Naive thymus-derived CD8-positive, alpha-beta T cell (primary cell): ENCODE data around the gene ARHGDIG. TPM values are rescaled to one million over a fixed set of nuclear protein-coding genes. Genes with fewer than 3 reads are reported as not detected.
"Not testable (repeated sequence)": the region's sequence is repeated elsewhere in the genome, so short reads cannot be mapped to it uniquely, and the experiment has no call there.

Source experiments
- ATAC-seq, 2 donors: fragments of 150-1000 bp; cut with Tn5 transposase in 1 of 2; sonication (Bioruptor Pico), chemical (Tn5 transposase) in 1 of 2; 1 replicate in 1 of 2; 2 replicates in 1 of 2; pipeline ENCODE4 v1.10.0; 2021; ENCODE audit warnings: mild to moderate bottlenecking in 2 of 2, moderate library complexity in 2 of 2
- POLR2A ChIA-PET: fragments of 350-600 bp; sonication (Branson Sonifier 250); formaldehyde crosslinking; loops from one replicate; lab custom pipeline; 2021; ENCODE audit warnings: antibody characterized with exemption; lab: Charles Lee
- DNase-seq, 10 donors: peaks; one replicate each; pipeline versions ENCODE4 v3.0.0 to v3.0.0-alpha.2; 2020 to 2022
- H3K27ac Mint-ChIP-seq, 10 donors: one replicate each; pipeline ENCODE4 v1.8.0; 2020 to 2022; ENCODE audit warnings: mild to moderate bottlenecking in 10 of 10, mixed read lengths in 10 of 10, moderate library complexity in 4 of 10, inconsistent platforms in 1 of 10
- H3K27me3 Mint-ChIP-seq, 5 donors: one replicate each; pipeline ENCODE4 v1.8.0; 2021 to 2022; ENCODE audit warnings: mixed read lengths in 5 of 5
- H3K36me3 Mint-ChIP-seq, 3 donors: one replicate each; pipeline ENCODE4 v1.8.0; 2020 to 2022; ENCODE audit warnings: mixed read lengths in 3 of 3, mild to moderate bottlenecking in 2 of 3, inconsistent platforms in 1 of 3
- H3K4me1 Mint-ChIP-seq, 4 donors: one replicate each; pipeline ENCODE4 v1.8.0; 2021 to 2022; ENCODE audit warnings: mixed read lengths in 4 of 4
- H3K4me3 Mint-ChIP-seq, 10 donors: one replicate each; pipeline ENCODE4 v1.8.0; 2020 to 2022; ENCODE audit warnings: mild to moderate bottlenecking in 10 of 10, mixed read lengths in 10 of 10, moderate library complexity in 6 of 10, inconsistent platforms in 1 of 10
- H3K9me3 Mint-ChIP-seq, 9 donors: one replicate each; pipeline ENCODE4 v1.8.0; 2020 to 2022; ENCODE audit warnings: mixed read lengths in 9 of 9, mild to moderate bottlenecking in 3 of 9, inconsistent platforms in 1 of 9, moderate library complexity in 1 of 9
- polyA plus RNA-seq, 3 donors: library from polyadenylated mRNA; unstranded; fragments of 300-500 nt; fragmentation: Illumina TruSeq; gene quantifications; one replicate each; pipeline ENCODE4 v1.2.3, GENCODE V29; 2021
- total RNA-seq, 8 experiments: library from RNA in 2 of 8; stranded (reverse) in 2 of 8; gene quantifications; one replicate each; pipeline ENCODE4 v1.2.3 and lab custom pipeline; 2021 to 2026

The ARHGDIG gene
- total and polyA plus RNA-seq, 5 experiments from 2014 or later: 0.68 TPM; not detected in 4

DNA sequence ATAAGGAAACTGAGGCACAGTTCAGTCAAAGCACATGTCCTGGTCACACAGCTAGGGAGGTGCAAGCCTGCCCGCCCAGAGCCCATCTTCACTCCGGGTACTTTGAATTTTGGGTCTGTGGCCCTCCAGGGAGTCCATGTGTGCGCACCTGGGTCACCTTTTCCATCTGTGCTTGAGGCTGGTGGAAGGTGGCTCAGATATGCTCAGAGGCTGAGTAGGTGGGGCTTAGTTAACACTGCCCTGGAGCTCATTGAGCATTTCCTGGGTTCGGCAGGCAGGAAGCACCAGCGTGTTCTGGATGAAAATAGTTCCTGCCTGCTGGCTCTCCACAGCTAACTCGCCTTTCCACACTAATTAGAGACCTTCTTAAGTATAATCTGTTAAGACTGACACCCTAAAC is 26.6 kb upstream of the ARHGDIG start:
- no peaks in the 10 kb centered on the region for H3K9me3 Mint-ChIP-seq
- POLR2A ChIA-PET: interaction anchor here (0.6 to 3.5 kb wide), 5 partner anchors 19 to 205 kb away, joined by 3 to 25 read pairs (median 6); partner anchors contain the start of genes FAM234A and LUC7L
- DNase-seq: peak in 2 of 10 donors; percentile 14 to 29
- H3K27me3 Mint-ChIP-seq: no peaks in the 10 kb centered on the region
- peaks cover 16 to 25% (median 21%) of the 10 kb centered on the region in 4 donors for H3K4me1 Mint-ChIP-seq
- peaks cover 0 to 48% (median 13%) of the 10 kb centered on the region in 3 donors for H3K36me3 Mint-ChIP-seq
- H3K27ac Mint-ChIP-seq: peak overlapping the region in 8 of 10 donors; percentile 56 to 97 (median 80)
- H3K4me3 Mint-ChIP-seq: peak overlapping the region in 9 of 10 donors; percentile 10 to 88 (median 51)
- peak; percentile 64 to 65 for ATAC-seq

DNA sequence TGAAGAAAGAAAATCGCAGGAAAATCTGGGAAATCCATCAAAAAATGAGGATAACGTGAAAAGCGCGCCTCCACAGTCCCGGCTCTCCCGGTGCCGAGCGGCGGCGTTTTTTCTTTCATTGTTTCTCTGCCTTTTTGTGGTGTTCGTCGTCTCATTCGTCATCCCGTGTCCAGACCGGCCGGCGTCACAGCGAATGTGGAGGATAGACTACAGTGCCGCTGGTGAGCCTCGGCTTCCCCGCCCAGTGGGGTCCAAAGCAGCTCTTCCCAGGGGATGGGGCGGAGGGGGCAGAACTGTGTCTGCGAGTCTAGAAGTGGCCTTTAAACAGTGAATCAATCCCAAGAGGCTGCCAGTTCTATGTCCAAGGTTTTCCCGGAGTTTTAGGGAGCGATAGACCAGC is 25.9 kb upstream of the ARHGDIG start:
- peak overlapping the region in 4 of 10 donors; percentile 77 to 97 (median 85) for H3K27ac Mint-ChIP-seq

DNA sequence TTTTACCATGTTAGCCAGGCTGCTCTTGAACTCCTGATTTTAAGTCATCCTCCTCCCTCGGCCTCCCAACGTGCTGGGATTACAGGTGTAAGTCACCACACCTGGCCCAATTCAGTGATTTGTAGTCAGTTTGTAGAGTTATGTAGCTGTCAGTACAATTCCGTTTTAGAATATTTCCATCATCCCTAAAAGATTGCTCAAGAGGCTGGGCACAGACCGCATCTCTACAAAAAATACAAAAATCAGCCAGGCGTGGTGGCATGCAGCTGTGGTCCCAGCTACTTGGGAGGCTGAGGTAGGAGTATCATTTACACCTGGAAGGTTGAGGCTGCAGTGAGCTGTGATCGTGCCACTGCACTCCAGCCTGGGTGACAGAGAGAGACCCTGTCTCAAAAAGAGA is 25.2 kb upstream of the ARHGDIG start:
- no peak for DNase-seq
- POLR2A ChIA-PET: no interaction called here
- H3K27ac Mint-ChIP-seq: peak overlapping the region in 1 of 10 donors; percentile 19

More for the DNA sequence above, 25.9 kb upstream of the ARHGDIG start:
- Mint-ChIP-seq H3K4me1 (peaks cover 16 to 27% (median 22%) of the 10 kb centered on the region in 4 donors), H3K4me3 (peak overlapping the region in 3 of 10 donors; percentile 33 to 56 (median 51)), H3K36me3 (peaks cover 0 to 54% (median 13%) of the 10 kb centered on the region in 3 donors), H3K27me3 (no peaks in the 10 kb centered on the region), H3K9me3 (no peaks in the 10 kb centered on the region)
- DNase-seq (no peak), ATAC-seq (no peak)
- POLR2A ChIA-PET: interaction anchor here (0.8 to 3.5 kb wide), 4 partner anchors 20 to 37 kb away, joined by 3 to 25 read pairs (median 5); partner anchors contain the start of genes FAM234A and LUC7L

DNA sequence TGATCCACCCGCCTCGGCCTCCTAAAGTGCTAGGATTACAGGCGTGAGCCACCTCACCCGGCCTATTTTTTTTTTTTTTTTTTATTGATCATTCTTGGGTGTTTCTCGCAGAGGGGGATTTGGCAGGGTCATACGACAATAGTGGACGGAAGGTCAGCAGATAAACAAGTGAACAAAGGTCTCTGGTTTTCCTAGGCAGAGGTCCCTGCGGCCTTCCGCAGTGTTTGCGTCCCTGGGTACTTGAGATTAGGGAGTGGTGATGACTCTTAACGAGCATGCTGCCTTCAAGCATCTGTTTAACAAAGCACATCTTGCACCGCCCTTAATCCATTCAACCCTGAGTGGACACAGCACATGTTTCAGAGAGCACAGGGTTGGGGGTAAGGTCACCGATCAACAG is 22.3 kb upstream of the ARHGDIG start:
- ATAC-seq, H3K4me3 Mint-ChIP-seq, H3K27ac Mint-ChIP-seq, H3K27me3 Mint-ChIP-seq, DNase-seq, H3K9me3 Mint-ChIP-seq, POLR2A ChIA-PET: not testable (repeated sequence)
- Mint-ChIP-seq H3K36me3 (peaks cover 0 to 70% (median 14%) of the 10 kb centered on the region in 3 donors), H3K4me1 (peaks cover 7 to 16% (median 13%) of the 10 kb centered on the region in 4 donors)

More for the DNA sequence above, 25.2 kb upstream of the ARHGDIG start:
- Mint-ChIP-seq H3K9me3 (no peaks in the 10 kb centered on the region), H3K27me3 (no peaks in the 10 kb centered on the region), H3K4me3 (no peak overlapping the region), H3K4me1 (peaks cover 16 to 27% (median 22%) of the 10 kb centered on the region in 4 donors), H3K36me3 (peaks cover 0 to 53% (median 13%) of the 10 kb centered on the region in 3 donors)
- no peak for ATAC-seq

DNA sequence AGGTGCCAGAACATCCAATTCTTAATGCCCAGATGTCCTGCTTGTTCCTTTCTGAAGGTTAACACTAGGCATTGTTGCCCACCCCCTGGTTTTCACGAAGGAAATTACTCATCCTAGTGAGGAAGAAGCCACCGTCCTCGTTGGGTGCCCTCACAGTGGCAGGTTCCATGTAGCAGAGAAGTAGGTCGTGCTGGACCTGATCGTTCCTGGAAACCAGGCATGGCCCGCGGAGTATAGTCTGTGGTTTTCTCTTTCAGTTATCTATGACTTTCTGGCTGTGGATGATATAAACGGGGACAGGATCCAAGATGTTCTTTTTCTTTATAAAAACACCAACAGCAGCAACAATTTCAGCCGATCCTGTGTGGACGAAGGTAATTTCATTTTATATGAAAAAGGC is 21.2 kb upstream of the ARHGDIG start:
- H3K9me3 Mint-ChIP-seq: no peaks in the 10 kb centered on the region
- peaks cover 2 to 8% (median 5%) of the 10 kb centered on the region in 4 donors for H3K4me1 Mint-ChIP-seq
- ATAC-seq (no peak), DNase-seq (no peak)
- POLR2A ChIA-PET: no interaction called here
- peak overlapping the region in 1 of 10 donors; percentile 27 for H3K27ac Mint-ChIP-seq
- no peak overlapping the region for H3K4me3 Mint-ChIP-seq
- no peaks in the 10 kb centered on the region for H3K27me3 Mint-ChIP-seq
- H3K36me3 Mint-ChIP-seq: peaks cover 0 to 76% (median 12%) of the 10 kb centered on the region in 3 donors

DNA sequence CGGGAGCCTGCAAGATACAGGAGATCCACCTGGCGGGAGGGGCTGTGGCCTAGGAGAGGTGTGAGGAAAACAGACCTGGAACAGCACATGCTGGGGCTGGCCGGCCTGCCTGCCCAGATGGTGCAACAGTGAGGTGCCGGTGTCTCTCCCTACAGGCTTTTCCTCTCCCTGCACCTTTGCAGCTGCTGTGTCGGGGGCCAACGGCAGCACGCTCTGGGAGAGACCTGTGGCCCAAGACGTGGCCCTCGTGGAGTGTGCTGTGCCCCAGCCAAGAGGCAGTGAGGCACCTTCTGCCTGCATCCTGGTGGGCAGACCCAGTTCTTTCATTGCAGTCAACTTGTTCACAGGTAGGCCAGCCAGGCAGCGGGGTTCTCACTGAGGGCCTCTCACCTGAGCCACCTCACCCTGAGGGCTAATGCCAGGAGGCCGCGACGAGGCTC is 20.6 kb upstream of the ARHGDIG start:
- no peaks in the 10 kb centered on the region for H3K27me3 Mint-ChIP-seq
- no peak overlapping the region for H3K4me3 Mint-ChIP-seq
- no peak overlapping the region for H3K27ac Mint-ChIP-seq
- ATAC-seq (no peak), DNase-seq (no peak)
- peaks cover 0 to 73% (median 12%) of the 10 kb centered on the region in 3 donors for H3K36me3 Mint-ChIP-seq
- H3K4me1 Mint-ChIP-seq: peaks cover 0 to 8% (median 4%) of the 10 kb centered on the region in 4 donors
- no peaks in the 10 kb centered on the region for H3K9me3 Mint-ChIP-seq
- POLR2A ChIA-PET: no interaction called here

DNA sequence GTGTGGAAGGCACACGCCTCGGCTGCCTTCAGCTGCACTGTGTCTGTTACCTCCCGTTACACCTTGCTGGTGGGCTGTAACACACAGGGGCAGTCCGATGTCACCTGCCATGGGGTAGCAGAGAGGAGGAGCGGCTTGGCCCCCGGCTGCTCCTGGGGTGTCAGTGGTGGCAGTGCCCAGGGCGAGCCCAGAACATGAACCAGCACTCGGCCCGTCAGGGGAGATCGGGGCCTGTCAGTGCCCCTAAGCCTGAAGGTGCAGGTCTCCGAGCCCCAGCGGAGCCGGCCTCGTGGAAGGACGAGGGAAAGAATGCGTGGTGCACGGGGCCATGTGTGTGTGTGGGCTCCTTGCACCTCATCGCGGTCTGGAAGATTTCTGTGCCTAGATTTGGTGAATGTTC is 20.1 kb upstream of the ARHGDIG start:
- no peak overlapping the region for H3K27ac Mint-ChIP-seq
- peaks cover 0 to 8% (median 4%) of the 10 kb centered on the region in 4 donors for H3K4me1 Mint-ChIP-seq
- ATAC-seq (no peak), DNase-seq (no peak)
- POLR2A ChIA-PET: no interaction called here
- no peaks in the 10 kb centered on the region for H3K27me3 Mint-ChIP-seq
- H3K9me3 Mint-ChIP-seq: no peaks in the 10 kb centered on the region
- H3K4me3 Mint-ChIP-seq: no peak overlapping the region
- peaks cover 0 to 69% (median 12%) of the 10 kb centered on the region in 3 donors for H3K36me3 Mint-ChIP-seq

DNA sequence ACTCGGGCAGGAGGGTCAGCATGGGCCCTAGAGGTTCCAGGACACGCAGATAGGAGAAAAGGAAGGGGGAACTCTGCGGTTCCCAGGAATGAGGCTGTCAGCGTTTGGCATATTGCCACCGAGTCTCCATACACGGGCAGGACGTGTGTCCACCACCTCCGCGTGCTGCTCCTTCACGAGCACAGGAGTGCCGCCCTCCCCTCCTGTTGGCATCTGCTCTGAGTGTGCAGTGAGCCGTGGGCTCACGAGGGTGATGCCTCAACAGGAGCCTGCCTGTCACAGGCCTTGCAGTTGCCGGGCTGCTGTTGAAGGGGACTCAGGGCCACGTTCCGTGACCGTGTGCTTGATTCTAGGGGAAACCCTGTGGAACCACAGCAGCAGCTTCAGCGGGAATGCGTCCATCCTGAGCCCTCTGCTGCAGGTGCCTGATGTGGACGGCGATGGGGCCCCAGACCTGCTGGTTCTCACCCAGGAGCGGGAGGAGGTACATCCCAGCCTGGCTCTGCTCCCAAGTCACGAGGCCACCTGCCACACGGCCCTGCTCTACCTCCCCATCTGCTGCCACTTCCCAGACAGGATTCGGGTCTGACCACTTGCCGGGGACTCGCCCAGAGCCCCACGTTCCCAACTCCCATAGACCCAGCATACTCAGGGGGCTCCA is 19.2 kb upstream of the ARHGDIG start:
- POLR2A ChIA-PET: no interaction called here
- no peak overlapping the region for H3K27ac Mint-ChIP-seq
- peaks cover 0 to 4% (median under 1%) of the 10 kb centered on the region in 4 donors for H3K4me1 Mint-ChIP-seq
- H3K9me3 Mint-ChIP-seq: no peaks in the 10 kb centered on the region
- peaks cover 0 to 62% (median 8%) of the 10 kb centered on the region in 3 donors for H3K36me3 Mint-ChIP-seq
- no peak overlapping the region for H3K4me3 Mint-ChIP-seq
- DNase-seq (no peak), ATAC-seq (no peak)
- no peaks in the 10 kb centered on the region for H3K27me3 Mint-ChIP-seq

DNA sequence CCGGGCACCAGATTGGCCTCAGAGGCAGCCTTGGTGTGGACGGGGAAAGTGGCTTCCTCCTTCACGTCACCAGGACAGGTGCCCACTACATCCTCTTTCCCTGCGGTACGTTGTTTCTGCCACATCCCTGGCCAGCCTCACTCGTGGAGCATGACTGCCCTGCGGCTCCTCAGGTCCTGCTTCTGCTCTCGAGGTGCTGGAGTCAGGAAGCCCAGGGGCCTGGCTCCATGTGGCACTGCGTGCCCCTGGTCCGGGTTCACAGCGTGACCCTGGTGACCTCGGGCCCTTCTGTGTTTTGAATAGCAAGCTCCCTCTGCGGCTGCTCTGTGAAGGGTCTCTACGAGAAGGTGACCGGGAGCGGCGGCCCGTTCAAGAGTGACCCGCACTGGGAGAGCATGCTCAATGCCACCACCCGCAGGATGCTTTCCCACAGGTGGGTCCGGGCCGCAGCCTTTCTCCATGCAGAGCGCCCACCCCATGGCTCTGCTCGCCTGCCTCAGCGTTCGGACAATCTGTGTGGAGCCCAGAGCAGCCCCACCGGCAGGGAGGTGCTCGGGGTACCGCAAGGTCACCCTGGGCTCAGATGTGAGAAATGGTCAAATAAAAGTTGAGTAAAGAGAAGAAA is 18.2 kb upstream of the ARHGDIG start:
- Mint-ChIP-seq H3K9me3 (no peaks in the 10 kb centered on the region), H3K4me3 (no peak overlapping the region), H3K27me3 (no peaks in the 10 kb centered on the region), H3K36me3 (peaks cover 0 to 55% (median 8%) of the 10 kb centered on the region in 3 donors), H3K4me1 (peaks cover 0 to 4% (median 1%) of the 10 kb centered on the region in 4 donors), H3K27ac (peak overlapping the region in 2 of 10 donors; percentile 67 to 82)
- ATAC-seq: no peak
- no peak for DNase-seq
- POLR2A ChIA-PET: interaction anchor here (0.6 kb wide), 1 partner anchor 10 kb away, joined by 3 read pairs; no protein-coding TSS in a partner anchor

DNA sequence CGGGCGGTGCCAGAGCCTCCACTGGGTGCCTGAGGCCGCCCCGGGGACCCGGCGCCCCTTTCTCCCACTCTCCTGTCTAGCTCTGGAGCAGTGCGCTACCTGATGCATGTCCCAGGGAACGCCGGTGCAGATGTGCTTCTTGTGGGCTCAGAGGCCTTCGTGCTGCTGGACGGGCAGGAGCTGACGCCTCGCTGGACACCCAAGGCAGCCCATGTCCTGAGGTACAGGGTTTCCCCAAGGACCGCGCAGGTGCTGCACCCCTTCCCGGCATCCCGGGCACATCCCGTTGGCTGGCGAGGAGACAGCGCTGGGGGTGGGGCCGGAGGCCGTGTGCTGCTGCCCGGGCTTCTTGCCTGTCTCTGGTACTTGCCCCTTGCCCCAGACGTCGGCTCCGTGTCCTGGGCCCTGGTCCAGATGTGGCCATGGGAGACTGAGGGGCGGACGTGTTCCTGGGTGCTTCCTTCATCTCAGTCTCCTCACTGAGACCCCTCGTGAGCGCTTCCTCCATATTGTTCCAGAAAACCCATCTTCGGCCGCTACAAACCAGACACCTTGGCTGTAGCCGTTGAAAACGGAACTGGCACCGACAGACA is 17.1 kb upstream of the ARHGDIG start:
- H3K27ac Mint-ChIP-seq: no peak overlapping the region
- H3K4me1 Mint-ChIP-seq: peaks cover 0 to 6% (median 3%) of the 10 kb centered on the region in 4 donors
- ATAC-seq (no peak), DNase-seq (no peak)
- POLR2A ChIA-PET: interaction anchor here (1.4 to 1.8 kb wide), 2 partner anchors 138 to 161 kb away, joined by 4 read pairs; partner anchors contain the start of gene DECR2
- no peaks in the 10 kb centered on the region for H3K9me3 Mint-ChIP-seq
- no peak overlapping the region for H3K4me3 Mint-ChIP-seq
- H3K36me3 Mint-ChIP-seq: peaks cover 0 to 47% (median 8%) of the 10 kb centered on the region in 3 donors
- H3K27me3 Mint-ChIP-seq: no peaks in the 10 kb centered on the region

DNA sequence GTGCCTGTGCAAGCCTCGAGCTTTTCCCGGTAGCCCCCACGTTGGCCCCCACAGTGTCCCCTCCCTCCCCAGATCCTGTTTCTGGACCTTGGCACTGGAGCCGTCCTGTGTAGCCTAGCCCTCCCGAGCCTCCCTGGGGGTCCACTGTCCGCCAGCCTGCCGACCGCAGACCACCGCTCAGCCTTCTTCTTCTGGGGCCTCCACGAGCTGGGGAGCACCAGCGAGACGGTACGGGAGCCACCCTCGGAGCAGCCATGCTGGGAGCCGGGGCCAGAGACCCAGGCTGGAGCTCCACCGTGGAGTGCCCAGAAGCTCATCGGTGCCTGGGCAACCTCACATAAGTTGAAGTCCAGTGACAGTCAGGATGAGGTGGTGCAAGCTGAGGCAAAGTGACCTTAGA is 16.4 kb upstream of the ARHGDIG start:
- peaks cover 0 to 45% (median 8%) of the 10 kb centered on the region in 3 donors for H3K36me3 Mint-ChIP-seq
- ATAC-seq: no peak

DNA sequence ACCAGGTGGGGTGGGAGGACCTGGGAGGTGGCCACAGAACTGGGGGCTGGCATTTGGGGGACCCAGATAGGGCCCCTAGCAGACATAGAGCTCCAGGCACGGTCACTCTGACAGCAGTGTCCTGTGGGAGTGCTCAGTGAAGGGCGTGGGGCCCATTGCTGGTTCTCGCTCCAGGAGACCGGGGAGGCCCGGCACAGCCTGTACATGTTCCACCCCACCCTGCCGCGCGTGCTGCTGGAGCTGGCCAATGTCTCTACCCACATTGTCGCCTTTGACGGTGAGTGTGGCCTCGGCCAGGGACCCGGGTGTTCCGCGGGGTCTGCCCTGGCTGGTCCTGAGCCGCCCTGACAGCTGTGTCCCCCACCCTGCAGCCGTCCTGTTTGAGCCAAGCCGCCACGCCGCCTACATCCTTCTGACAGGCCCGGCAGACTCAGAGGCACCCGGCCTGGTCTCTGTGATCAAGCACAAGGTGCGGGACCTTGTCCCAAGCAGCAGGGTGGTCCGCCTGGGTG is 15.9 kb upstream of the ARHGDIG start:
- no peak for DNase-seq
- H3K4me3 Mint-ChIP-seq: no peak overlapping the region
- POLR2A ChIA-PET: interaction anchor here (1.8 kb wide), 1 partner anchor 137 kb away, joined by 4 read pairs; the partner anchor contains the start of gene DECR2

More for the DNA sequence above, 16.4 kb upstream of the ARHGDIG start:
- Mint-ChIP-seq H3K9me3 (no peaks in the 10 kb centered on the region), H3K27me3 (no peaks in the 10 kb centered on the region), H3K4me3 (no peak overlapping the region), H3K27ac (no peak overlapping the region), H3K4me1 (peaks cover 0 to 6% (median 3%) of the 10 kb centered on the region in 4 donors)
- POLR2A ChIA-PET: interaction anchor here (1.4 to 1.8 kb wide), 2 partner anchors 138 to 161 kb away, joined by 4 read pairs; partner anchors contain the start of gene DECR2
- DNase-seq: no peak

More for the DNA sequence above, 15.9 kb upstream of the ARHGDIG start:
- Mint-ChIP-seq H3K27me3 (no peaks in the 10 kb centered on the region), H3K4me1 (peaks cover 0 to 6% (median under 1%) of the 10 kb centered on the region in 4 donors), H3K36me3 (peaks cover 0 to 39% (median 8%) of the 10 kb centered on the region in 3 donors), H3K27ac (no peak overlapping the region), H3K9me3 (no peaks in the 10 kb centered on the region)
- no peak for ATAC-seq
